Measurements from ENCODE around the gene PAPSS2. TPM values are rescaled to one million over a fixed set of nuclear protein-coding genes. Genes with fewer than 3 reads are reported as not detected.
"Not testable (repeated sequence)": the region's sequence is repeated elsewhere in the genome, so short reads cannot be mapped to it uniquely, and the experiment has no call there.

The PAPSS2 gene
- total and polyA plus RNA-seq, 2 donors from 2014 or later, result 23.5 to 84.2 TPM

GRCh38 chr10:87642988-87643387 is 16.7 kb upstream of the PAPSS2 start:
- FAIRE-seq (no peak), DNase-seq (no peak)
- H3K4me1 ChIP-seq (ENCODE audit: control insufficient read depth in 2 of 3, insufficient read depth in 2 of 3, low read depth in 1 of 3, low read length in 3 of 3), result no peaks in the 10 kb centered on the region
- intact Hi-C loops (cut with DNase I), result no loop called here
- H3K9ac ChIP-seq (ENCODE audit: low read length in 3 of 3), result no peak overlapping the region
- no peaks in the 10 kb centered on the region for H3K27me3 ChIP-seq (ENCODE audit: control insufficient read depth, insufficient read depth, low read length)
- no peak overlapping the region for H3K27ac ChIP-seq (ENCODE audit: low read depth in 2 of 2, low read length in 2 of 2)
- no peak overlapping the region for H3K4me3 ChIP-seq (ENCODE audit: low read length in 3 of 3)
- no peaks in the 10 kb centered on the region for H3K9me3 ChIP-seq (ENCODE audit: control insufficient read depth in 2 of 3, insufficient read depth in 1 of 3, low read length in 3 of 3)
- no peaks in the 10 kb centered on the region for H3K36me3 ChIP-seq (ENCODE audit: control insufficient read depth in 2 of 3, insufficient read depth in 3 of 3, low read length in 3 of 3)
- TF ChIP-seq, protein P1, sequence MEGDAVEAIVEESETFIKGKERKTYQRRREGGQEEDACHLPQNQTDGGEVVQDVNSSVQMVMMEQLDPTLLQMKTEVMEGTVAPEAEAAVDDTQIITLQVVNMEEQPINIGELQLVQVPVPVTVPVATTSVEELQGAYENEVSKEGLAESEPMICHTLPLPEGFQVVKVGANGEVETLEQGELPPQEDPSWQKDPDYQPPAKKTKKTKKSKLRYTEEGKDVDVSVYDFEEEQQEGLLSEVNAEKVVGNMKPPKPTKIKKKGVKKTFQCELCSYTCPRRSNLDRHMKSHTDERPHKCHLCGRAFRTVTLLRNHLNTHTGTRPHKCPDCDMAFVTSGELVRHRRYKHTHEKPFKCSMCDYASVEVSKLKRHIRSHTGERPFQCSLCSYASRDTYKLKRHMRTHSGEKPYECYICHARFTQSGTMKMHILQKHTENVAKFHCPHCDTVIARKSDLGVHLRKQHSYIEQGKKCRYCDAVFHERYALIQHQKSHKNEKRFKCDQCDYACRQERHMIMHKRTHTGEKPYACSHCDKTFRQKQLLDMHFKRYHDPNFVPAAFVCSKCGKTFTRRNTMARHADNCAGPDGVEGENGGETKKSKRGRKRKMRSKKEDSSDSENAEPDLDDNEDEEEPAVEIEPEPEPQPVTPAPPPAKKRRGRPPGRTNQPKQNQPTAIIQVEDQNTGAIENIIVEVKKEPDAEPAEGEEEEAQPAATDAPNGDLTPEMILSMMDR (IDR thresholded peaks at IDR 0.05; ENCODE audit: borderline replicate concordance, extremely low read depth, insufficient read depth), result no peak

GRCh38 chr10:87643920-87644319 is 15.8 kb upstream of the PAPSS2 start:
- Histone ChIP-seq H3K4me1 (ENCODE audit: control insufficient read depth in 2 of 3, insufficient read depth in 2 of 3, low read depth in 1 of 3, low read length in 3 of 3) (no peaks in the 10 kb centered on the region), H3K9ac (ENCODE audit: low read length in 3 of 3) (no peak overlapping the region), H3K27ac (ENCODE audit: low read depth in 2 of 2, low read length in 2 of 2) (no peak overlapping the region), H3K9me3 (ENCODE audit: control insufficient read depth in 2 of 3, insufficient read depth in 1 of 3, low read length in 3 of 3) (no peaks in the 10 kb centered on the region), H3K27me3 (ENCODE audit: control insufficient read depth, insufficient read depth, low read length) (no peaks in the 10 kb centered on the region), H3K4me3 (ENCODE audit: low read length in 3 of 3) (no peak overlapping the region), H3K36me3 (ENCODE audit: control insufficient read depth in 2 of 3, insufficient read depth in 3 of 3, low read length in 3 of 3) (no peaks in the 10 kb centered on the region)
- intact Hi-C loops (cut with DNase I), result no loop called here
- TF ChIP-seq, protein P1 (IDR thresholded peaks at IDR 0.05; ENCODE audit: borderline replicate concordance, extremely low read depth, insufficient read depth), result no peak
- FAIRE-seq (no peak), DNase-seq (no peak)

- H3K27ac ChIP-seq (ENCODE audit: low read depth in 2 of 2, low read length in 2 of 2); FAIRE-seq; H3K4me1 ChIP-seq (ENCODE audit: control insufficient read depth in 2 of 3, insufficient read depth in 2 of 3, low read depth in 1 of 3, low read length in 3 of 3); intact Hi-C loops (cut with DNase I); H3K36me3 ChIP-seq (ENCODE audit: control insufficient read depth in 2 of 3, insufficient read depth in 3 of 3, low read length in 3 of 3); DNase-seq; H3K27me3 ChIP-seq (ENCODE audit: control insufficient read depth, insufficient read depth, low read length); H3K9me3 ChIP-seq (ENCODE audit: control insufficient read depth in 2 of 3, insufficient read depth in 1 of 3, low read length in 3 of 3); H3K9ac ChIP-seq (ENCODE audit: low read length in 3 of 3); H3K4me3 ChIP-seq (ENCODE audit: low read length in 3 of 3): not testable (repeated sequence)
These were observed 15.2 kb upstream of the PAPSS2 start for GRCh38 chr10:87644500-87644899.

DNA sequence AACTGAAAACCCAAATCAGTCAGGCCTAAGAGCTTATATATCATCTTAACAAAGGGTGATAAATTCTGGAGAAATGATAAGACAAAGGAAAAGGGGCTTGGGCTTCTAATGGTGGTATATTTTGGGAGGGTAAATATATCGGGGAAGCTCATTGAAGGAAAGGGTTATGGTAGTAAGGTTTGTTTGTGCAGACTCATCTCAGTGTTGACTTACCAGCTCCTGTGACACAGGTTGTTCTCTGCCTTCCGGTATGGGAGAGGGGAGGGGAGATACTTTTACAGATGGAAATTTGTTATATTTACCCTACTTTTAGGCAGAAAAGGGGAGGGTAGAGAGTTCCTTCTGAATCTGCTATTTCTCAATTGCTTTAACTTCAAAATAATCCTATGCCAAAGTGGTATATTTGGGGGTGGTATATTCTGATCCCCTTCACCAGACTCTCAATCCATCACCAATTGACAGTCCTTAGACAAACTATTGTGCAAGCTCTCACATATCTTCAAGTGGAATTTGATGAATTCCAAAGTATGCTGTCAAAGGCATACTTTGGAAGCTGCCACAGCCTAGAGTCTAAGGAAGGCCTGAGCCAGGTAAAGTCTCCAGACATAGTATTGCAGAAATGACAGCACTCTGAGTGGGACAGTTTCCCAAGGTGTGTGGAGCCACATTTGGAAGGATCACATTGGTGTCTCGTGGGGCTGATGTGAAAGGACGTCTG is 13.3 kb upstream of the PAPSS2 start:
- DNase-seq (no peak), FAIRE-seq (no peak)
- intact Hi-C loops (cut with DNase I), result no loop called here
- Histone ChIP-seq H3K4me1 (ENCODE audit: control insufficient read depth in 2 of 3, insufficient read depth in 2 of 3, low read depth in 1 of 3, low read length in 3 of 3) (no peaks in the 10 kb centered on the region), H3K4me3 (ENCODE audit: low read length in 3 of 3) (no peak overlapping the region), H3K27ac (ENCODE audit: low read depth in 2 of 2, low read length in 2 of 2) (no peak overlapping the region), H3K9ac (ENCODE audit: low read length in 3 of 3) (no peak overlapping the region), H3K9me3 (ENCODE audit: control insufficient read depth in 2 of 3, insufficient read depth in 1 of 3, low read length in 3 of 3) (no peaks in the 10 kb centered on the region), H3K27me3 (ENCODE audit: control insufficient read depth, insufficient read depth, low read length) (no peaks in the 10 kb centered on the region), H3K36me3 (ENCODE audit: control insufficient read depth in 2 of 3, insufficient read depth in 3 of 3, low read length in 3 of 3) (no peaks in the 10 kb centered on the region)
- TF ChIP-seq, protein P1 (IDR thresholded peaks at IDR 0.05; ENCODE audit: borderline replicate concordance, extremely low read depth, insufficient read depth), result no peak
